Astrocyte of the cerebellum (primary cell): ENCODE measurements around the gene FIBCD1.

ENCODE experiments used
- DNase-seq: peaks from one replicate; pipeline ENCODE4 v3.0.0-alpha.2; 2011; ENCODE audit warnings: low read depth
- H3K4me3 ChIP-seq: 2 replicates; pipeline ENCODE4 v1.5.1; 2011; ENCODE audit warnings: mild to moderate bottlenecking, low read depth, low read length, moderate library complexity
- CTCF ChIP-seq: IDR thresholded peaks from 2 replicates; pipeline ENCODE4 v1.5.1; 2012; ENCODE audit warnings: low read length, low read depth, moderate library complexity, mild to moderate bottlenecking; ENCODE audit errors: missing control alignments
- in situ Hi-C: cut with HindIII; loops from 2 replicates; pipeline ENCODE4 v1.10.0; 2017; ENCODE audit warnings: low sequenced_read_pairs

Gene FIBCD1

GRCh38 chr9:130985029-130985428, 46.0 kb upstream of the FIBCD1 start:
- in situ Hi-C loops: no loop called here
- DNase-seq: no peak
- TF ChIP-seq CTCF: no peak
- no peak overlapping the region for H3K4me3 ChIP-seq

- no peak for DNase-seq
- in situ Hi-C loops: no loop called here
- no peak overlapping the region for H3K4me3 ChIP-seq
- TF ChIP-seq CTCF: no peak
These were observed 45.5 kb upstream of the FIBCD1 start for GRCh38 chr9:130984521-130984920.

GRCh38 chr9:130983970-130984369, 44.9 kb upstream of the FIBCD1 start:
- no peak overlapping the region for H3K4me3 ChIP-seq
- in situ Hi-C loops: no loop called here
- no peak for TF ChIP-seq CTCF
- DNase-seq: no peak

GRCh38 chr9:130983359-130983670, 44.3 kb upstream of the FIBCD1 start:
- in situ Hi-C loops: no loop called here
- TF ChIP-seq CTCF: no peak
- no peak overlapping the region for H3K4me3 ChIP-seq
- no peak for DNase-seq

GRCh38 chr9:130982636-130983358, 43.8 kb upstream of the FIBCD1 start:
- no peak for DNase-seq

GRCh38 chr9:130981756-130982137, 42.7 kb upstream of the FIBCD1 start:
- in situ Hi-C loops: no loop called here
- TF ChIP-seq CTCF: no peak
- DNase-seq: no peak
- no peak overlapping the region for H3K4me3 ChIP-seq

More at GRCh38 chr9:130982636-130983358, 43.8 kb upstream of the FIBCD1 start:
- TF ChIP-seq CTCF: no peak
- in situ Hi-C loops: no loop called here
- H3K4me3 ChIP-seq: no peak overlapping the region
